Measurements from ENCODE around the gene MIAT. TPM values are rescaled to one million over a fixed set of nuclear protein-coding genes. Genes with fewer than 3 reads are reported as not detected.

Gene MIAT
- total and polyA plus RNA-seq, 12 donors = 0.03 to 1.6 (median 0.45) TPM

DNA sequence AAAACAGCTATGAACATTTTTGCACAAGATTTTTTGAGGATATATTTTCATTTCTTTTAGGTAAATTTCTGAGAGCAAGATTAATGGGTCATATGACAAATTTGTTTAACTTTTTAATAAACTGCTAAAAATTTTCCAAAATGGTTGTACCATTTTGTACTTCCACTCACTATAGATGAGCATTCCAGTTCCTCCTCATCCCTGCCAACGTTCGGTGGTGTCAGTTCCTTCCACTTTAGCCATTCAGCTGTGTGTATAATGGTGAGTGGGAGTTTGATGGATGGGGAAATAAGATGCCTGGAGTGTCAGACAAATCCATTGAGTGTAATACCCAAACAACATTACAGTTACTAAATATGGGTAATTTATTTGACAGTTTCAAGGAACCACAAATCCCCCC lies 49.7 kb downstream of the MIAT start:
- peaks cover 0 to 33% (median 0%) of the 10 kb centered on the region in 9 donors for H3K36me3 ChIP-seq
- ATAC-seq (no peak), DNase-seq (no peak)
- peaks cover 0 to 17% (median 0%) of the 10 kb centered on the region in 9 donors for H3K4me1 ChIP-seq
- H3K4me3 ChIP-seq = no peak overlapping the region
- WGBS, 2 donors = 91 to 92% methylated on average over 2 of the region's 2 CpGs
- H3K27me3 ChIP-seq = no peaks in the 10 kb centered on the region
- TF ChIP-seq, protein P1, sequence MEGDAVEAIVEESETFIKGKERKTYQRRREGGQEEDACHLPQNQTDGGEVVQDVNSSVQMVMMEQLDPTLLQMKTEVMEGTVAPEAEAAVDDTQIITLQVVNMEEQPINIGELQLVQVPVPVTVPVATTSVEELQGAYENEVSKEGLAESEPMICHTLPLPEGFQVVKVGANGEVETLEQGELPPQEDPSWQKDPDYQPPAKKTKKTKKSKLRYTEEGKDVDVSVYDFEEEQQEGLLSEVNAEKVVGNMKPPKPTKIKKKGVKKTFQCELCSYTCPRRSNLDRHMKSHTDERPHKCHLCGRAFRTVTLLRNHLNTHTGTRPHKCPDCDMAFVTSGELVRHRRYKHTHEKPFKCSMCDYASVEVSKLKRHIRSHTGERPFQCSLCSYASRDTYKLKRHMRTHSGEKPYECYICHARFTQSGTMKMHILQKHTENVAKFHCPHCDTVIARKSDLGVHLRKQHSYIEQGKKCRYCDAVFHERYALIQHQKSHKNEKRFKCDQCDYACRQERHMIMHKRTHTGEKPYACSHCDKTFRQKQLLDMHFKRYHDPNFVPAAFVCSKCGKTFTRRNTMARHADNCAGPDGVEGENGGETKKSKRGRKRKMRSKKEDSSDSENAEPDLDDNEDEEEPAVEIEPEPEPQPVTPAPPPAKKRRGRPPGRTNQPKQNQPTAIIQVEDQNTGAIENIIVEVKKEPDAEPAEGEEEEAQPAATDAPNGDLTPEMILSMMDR (IDR thresholded peaks at IDR 0.05) = no peak
- H3K27ac ChIP-seq = no peak overlapping the region
- peaks cover 0 to 13% (median 8%) of the 10 kb centered on the region in 11 donors for H3K9me3 ChIP-seq
- intact Hi-C loops (cut with DNase I) = no loop called here

DNA sequence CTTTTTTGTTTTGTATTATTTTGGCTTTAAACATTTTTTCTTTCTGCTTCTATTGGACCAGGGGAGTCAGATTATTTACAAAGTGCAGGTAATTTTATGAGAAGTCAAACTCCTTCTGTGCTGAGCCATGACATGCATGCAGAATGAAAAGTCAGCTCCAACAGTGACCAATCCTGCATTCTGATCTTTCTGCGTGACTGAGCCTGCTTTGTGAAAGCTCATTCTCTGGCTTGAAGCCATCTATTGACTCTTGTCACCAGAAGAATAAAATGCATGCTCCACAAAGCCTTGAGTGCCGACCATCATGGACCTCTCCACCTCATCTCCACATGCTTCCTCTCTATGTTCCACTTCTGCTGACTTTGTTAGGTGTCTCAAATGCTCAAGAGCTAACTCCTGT lies 50.2 kb downstream of the MIAT start:
- TF ChIP-seq, protein P1 (IDR thresholded peaks at IDR 0.05) = no peak
- no peak overlapping the region for H3K27ac ChIP-seq
- DNase-seq = no peak
- peaks cover 0 to 13% (median 8%) of the 10 kb centered on the region in 11 donors for H3K9me3 ChIP-seq
- 83 to 84% methylated on average over 2 of the region's 2 CpGs for WGBS, 2 donors
- no peak overlapping the region for H3K4me3 ChIP-seq
- intact Hi-C loops (cut with DNase I) = no loop called here
- H3K27me3 ChIP-seq = no peaks in the 10 kb centered on the region
- H3K36me3 ChIP-seq = peaks cover 0 to 33% (median 0%) of the 10 kb centered on the region in 9 donors
- H3K4me1 ChIP-seq = peaks cover 0 to 17% (median 0%) of the 10 kb centered on the region in 9 donors
- ATAC-seq = no peak

DNA sequence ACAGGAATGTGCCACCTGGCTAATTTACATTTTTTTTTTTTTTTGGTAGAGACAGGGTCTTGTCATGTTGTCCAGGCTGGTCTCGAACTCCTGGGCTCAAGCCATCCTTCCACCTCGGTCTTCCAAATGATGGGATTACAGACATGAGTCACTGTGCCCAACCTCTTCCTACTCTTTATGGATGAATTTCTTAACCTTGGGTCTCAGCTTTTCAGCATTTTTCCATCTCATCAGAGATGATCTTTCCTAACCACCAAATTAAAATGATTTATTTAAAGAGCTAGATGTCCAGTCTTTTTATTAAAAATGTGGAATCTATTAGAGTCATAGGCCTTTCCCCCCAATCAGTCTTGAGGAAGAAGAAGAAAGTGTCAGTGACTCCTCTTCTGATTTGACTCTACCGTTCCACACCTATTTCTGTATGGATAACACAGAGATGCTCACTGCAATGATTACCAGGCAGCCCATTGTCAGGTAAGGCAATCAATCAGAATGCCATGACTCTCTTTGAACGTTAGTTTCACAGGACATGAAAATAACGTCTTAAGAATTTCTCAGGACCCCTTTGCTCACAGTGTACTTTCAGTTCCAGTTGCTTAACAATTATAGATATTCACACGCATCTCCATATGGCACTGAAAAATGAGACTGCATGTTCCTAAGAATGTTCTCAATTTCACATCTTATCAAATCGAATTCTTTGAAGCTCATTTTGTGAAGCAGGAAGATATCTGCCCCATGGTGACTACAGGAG lies 51.0 kb downstream of the MIAT start:
- H3K4me1 ChIP-seq = peaks cover 0 to 17% (median 0%) of the 10 kb centered on the region in 9 donors
- intact Hi-C loops (cut with DNase I) = no loop called here
- DNase-seq (no peak), ATAC-seq (no peak)
- TF ChIP-seq, protein P1 (IDR thresholded peaks at IDR 0.05) = no peak
- peaks cover 0 to 26% (median 0%) of the 10 kb centered on the region in 9 donors for H3K36me3 ChIP-seq
- no peaks in the 10 kb centered on the region for H3K27me3 ChIP-seq
- 66 to 70% methylated on average over 7 of the region's 7 CpGs for WGBS, 2 donors
- H3K4me3 ChIP-seq = no peak overlapping the region
- H3K9me3 ChIP-seq = peaks cover 0 to 13% (median 8%) of the 10 kb centered on the region in 11 donors
- peak overlapping the region in 5 of 10 donors; percentile 13 to 51 (median 31) for H3K27ac ChIP-seq

DNA sequence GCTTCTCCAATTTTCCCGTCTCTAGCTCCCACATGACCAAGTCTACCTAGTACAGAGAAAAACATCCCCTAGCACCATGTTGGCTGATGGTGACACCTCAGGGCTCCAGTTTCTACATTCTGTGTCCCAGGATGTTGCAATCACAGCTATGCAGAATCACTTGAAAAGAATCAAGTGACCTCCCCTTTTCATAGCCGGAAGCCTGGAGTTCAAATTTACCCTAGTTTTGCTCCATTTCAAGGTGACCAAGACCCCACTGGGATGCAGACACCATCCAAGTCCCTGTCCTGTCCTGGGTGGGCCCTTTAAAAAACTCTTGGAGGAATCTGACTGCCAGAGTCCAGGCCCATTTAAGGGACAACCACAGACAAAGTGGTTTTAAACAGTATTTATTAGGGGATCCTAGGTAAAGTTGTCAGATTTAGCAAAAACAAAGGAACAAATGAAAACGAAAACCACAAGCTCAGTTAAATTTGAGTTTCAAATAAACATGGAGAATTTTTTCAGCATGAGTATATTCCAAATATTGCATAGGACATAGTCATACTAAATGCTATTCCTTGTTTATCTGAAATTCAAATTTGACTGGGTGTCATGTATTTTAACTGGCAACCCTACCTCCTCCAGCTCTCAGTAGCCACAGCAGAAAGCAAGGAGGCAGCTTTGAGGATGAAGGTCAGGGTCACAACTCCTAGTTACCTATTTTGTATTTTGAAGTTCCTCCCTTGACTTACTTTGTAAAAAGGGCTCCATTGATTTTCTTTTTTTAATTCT lies 52.4 kb downstream of the MIAT start:
- no peak for ATAC-seq
- TF ChIP-seq, protein P1 (IDR thresholded peaks at IDR 0.05) = no peak
- H3K27ac ChIP-seq = peak overlapping the region in 3 of 10 donors; percentile 25 to 51 (median 31)

More for the DNA sequence above, 52.4 kb downstream of the MIAT start:
- Histone ChIP-seq H3K9me3 (peaks cover 0 to 13% (median 8%) of the 10 kb centered on the region in 11 donors), H3K27me3 (no peaks in the 10 kb centered on the region), H3K4me1 (peaks cover 0 to 27% (median 4%) of the 10 kb centered on the region in 9 donors), H3K36me3 (peaks cover 0 to 24% (median 0%) of the 10 kb centered on the region in 9 donors), H3K4me3 (no peak overlapping the region)
- no peak for DNase-seq
- intact Hi-C loops (cut with DNase I) = no loop called here
- 93 to 95% methylated on average over 3 of the region's 3 CpGs for WGBS, 2 donors

All from heart right ventricle (tissue), 16 donors.